GM18870 (cell line): Measurements from ENCODE around the gene DNLZ.

ENCODE experiments used
- ATAC-seq: cut with Tn5 transposase; IDR thresholded peaks from one replicate; pipeline ENCODE4 v1.9.1; 2021; ENCODE audit warnings: moderate library complexity; ENCODE audit not compliant: unreplicated experiment

DNLZ gene

DNA sequence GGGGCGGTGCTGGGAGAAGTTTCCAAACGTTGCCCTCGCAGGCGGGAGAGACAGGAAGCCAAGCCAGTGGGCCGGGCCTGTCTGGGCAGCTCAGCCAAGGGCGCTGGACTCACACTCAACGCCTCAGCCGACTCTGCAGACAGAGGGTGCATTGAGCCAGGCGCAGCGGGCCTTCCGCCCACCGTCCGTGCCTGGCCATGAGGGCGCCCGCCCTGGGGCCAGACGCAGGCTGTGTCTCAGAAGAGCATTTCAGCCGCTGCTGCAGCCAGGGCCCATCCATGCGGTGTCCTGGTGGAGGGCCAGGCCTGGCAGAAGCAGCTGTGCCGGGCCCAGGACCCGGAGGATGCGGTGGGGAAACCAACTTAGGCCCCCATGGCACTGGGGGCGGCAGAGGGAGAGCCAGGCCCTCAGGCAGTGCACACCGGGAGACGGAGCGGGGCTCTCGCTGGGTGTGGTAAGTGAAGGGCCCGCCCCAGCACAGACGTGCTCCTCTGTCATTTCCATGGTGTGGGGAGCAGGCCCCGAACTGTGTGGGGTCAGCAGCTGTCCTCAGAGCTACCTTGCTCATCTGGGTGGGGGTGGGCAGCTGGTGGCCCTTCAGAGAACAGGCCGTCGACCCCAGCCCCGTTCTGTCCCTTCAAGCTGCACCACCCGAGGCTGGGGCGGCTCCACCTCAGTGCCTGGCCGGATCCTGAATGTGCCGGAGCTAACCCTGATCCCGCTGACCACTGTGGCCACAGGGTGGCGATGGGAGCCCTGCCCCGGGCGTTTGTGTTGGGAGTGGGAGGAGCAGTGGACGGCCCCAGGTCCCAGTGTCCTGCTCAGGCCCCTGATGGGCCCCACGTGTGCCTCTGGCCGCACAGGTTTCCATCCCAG is 18.0 kb downstream of the DNLZ start:
- ATAC-seq = no peak

DNA sequence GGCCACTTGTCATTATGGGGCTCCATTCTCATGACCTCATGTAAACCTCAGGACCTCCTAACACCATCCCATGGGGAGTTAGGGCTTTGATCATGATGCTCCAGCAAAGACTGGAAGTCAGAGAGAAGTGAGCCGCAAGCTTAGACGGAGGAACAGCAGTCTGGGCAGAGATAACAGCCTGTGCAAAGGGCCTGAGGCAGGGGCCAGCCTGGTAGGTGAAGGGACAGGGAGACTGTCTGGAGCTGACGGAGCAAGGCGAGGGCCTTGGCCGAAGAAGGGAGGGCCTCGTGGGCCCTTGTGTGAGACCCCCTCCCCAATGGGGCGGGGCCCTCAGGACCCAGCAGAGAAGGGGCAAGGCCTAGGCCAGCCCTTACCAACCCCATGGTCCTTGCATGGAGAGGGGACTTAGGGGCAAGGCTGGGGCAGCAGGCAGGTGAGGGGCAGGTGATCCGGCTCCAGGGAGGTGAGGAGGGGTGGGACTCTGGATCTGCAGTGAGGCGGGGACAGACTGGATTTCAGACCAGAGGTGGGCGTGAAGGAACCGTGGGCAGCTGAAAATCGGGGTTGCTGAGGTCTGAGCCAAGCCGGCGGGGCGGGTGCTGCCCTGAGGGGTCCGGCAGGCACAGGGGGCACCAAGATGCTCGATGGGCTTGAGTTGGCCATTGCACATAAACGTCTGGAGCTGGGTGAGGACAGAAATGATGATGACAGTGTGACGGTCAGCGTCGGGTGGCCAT is 18.8 kb downstream of the DNLZ start:
- ATAC-seq = no peak

DNA sequence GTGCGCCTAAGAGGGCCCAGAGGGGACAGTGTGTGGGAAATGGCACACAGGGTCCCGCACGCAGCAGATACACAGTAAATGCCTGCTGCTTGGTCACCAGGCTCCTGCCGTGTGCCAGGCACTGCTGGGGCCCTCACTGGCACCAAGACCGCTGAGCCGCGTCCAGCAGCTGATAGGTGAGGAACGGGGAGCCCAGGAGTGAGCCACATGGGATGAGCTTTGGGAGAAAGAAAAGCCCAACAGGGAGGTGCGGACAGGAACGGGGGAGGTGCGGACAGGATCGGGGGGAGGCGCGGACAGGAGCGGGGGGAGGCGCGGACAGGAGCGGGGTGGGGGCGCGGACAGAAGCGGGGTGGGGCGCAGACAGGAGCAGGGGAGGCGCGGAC is 19.7 kb downstream of the DNLZ start:
- ATAC-seq = no peak

DNA sequence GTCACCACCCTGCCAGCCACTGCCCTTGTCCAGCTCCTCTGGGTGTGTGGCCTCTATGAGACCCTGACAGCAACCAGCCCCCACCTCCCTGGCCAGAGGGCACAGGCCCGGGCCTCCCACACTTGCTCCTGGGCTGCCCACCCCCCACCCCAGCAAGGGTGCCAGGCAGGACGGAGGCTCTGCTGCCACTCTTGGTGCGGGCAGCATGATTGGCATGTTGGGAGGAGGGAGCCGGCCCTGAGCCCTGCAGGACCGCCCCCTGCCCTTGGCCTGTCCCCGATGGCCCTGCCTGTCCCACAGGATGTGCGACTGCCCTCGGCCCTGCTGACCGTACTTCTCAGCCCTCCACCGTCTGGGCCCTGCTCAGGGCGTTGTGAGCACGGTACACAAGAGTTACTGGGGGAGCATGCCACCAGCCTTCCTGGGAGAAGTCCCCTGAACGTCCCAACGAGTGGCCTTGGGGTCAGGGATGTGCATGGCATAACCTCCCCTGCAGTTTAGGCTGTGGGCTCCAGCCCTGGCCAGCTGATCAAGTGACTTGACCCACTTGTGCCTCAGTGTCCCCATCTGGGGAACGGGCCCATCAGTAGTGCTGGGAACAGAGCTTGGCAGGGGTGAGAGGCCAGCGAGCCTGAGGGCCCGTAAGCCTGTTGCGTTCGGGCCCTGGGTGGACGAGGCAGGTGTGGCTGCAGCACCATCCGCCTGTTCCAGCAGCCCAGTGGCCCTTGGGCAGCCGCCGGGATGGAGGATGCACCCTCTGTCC is 20.2 kb downstream of the DNLZ start:
- no peak for ATAC-seq

DNA sequence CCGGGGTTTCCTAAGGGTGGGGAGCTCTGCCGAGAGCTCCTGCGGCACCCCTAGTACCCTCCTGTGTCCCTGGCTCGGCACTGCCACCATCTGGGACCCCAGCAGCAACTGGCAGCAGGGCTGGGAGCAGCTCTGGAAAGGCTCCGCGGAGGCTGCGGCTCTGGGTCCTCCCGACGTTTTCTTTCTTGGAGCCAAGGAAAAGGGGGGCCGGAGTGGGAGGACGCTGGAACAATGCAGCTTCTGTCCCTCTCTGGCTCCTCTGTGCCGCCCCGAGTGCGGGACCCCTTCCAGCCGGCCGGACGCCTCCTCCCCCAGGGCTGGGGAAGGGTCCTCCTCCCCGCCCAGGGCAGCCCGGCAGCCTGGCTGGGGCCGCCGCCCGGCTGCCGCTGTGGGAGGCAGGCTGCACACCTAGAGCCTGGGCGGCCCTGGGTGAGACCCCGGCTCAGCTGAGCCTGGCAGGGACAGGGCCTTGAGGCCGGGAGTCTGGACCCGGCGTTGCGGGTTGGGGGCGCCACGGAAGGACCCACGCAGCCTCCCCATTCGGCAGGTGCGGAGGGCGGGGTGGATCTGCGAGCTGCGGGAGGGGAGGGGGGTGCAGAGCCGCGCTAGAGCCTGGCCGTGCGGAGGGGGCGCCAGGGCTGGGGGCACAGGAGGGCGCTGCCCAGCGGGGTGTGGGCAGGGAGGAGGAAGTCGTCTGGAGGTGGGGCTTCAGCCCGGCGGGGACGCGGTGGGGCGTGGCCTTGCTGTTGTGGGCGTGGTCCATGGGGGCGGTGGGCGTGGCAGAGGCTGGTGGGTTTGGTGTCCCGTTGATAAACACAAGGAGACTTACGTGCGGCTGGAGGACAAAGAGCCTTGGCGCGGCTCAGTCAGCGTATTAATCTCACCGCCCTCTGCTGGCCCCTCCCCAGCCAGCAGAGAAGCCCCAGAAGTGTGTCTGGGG is 21.1 kb downstream of the DNLZ start:
- no peak for ATAC-seq

DNA sequence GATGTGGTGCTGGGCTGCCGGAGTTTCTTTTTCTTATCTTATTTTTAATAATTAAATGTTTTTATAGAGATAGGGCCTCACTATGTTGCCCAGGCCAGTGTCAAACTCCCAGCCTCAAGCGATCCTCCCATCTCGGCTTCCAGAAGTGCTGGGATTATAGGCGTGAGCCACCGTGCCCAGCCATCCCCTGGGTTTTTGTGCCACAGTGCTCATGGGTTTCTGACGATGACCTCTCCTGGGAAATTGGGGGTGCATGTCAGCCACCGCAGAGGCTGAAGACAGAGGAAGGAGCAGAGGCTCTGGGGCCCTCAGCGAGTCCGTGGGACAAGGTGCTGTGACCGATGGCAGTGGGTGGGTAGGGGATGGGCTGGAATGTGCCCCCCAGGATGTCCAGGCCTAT is 21.8 kb downstream of the DNLZ start:
- ATAC-seq = no peak

DNA sequence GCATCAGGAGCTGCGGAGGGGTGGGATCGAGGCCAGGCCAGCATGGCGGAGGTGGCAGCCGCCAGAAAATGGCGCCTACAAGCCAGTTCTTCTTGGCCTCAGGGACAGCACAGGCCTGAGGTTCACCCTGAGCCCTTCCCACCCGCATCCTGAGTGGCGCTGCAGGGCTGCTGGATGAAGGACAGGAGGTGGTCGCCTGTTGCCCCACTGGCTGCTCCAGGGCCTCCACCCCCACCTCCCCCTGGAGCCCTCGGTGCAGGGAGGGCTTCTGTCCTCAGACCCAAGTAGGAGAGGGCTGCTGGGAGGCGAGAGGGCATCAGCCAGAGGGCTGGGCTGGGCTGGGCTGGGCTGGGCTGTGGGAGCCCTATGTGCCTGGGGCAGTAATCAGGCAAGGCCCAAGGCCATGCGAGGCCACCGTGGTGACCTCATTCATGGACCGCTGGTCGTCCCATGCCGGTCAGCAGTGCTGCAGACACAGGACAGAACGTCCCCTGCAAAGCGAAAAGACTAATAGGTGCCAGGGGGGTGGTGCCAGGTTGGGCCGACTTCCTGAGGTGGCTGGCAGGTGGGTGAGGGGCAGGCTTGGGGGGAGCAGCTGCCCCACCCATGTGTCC is 22.4 kb downstream of the DNLZ start:
- ATAC-seq = no peak

DNA sequence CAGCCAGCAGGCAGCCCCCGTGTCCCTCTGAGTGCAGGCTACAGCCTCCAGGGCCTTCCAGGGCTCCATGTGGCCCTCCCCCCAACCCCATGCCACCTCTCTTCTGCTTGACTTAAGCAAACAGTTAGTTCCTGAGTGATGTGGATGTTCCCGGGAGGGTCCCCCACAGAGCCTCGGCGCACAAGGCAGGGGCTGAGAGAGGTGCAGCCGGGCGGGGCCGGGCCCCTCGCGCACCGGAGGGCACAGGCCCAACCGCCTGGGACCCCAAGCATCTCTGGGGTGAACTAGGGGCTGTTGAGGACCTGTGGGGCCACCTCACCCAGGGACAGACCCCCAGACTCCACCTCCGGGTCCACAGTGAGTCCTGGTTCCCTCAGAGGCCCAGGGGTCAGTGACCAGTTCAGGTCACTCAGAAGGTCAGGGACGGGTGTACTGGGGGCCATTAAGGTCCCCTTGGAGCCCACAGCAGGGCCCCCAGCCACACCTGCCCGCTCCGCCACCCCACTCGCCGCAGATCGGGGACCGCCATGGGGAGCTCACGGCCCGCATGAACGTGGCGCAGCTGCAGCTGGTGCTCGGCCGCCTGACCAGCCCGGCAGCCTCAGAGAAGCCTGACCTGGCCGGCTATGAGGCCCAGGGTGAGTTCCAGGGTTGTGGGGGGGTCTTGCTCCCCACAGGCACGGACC is 23.0 kb downstream of the DNLZ start:
- ATAC-seq = no peak

DNA sequence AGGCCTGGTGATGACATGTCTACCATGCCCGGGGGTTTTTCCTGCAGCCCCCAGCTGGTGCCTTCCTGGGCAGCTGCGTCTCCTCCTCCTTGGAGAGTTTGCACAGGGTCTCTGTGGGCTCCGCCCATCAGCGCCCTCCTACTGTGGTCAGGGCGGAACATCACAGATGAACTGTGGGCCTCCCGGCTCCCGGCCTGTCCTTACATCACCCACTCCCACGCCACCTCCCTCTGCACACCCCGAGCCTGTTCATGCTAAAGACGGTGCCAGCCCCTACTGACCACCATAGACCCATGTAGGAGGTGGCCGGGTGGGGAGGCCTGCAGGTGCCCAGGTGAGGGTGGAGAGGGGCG is 23.6 kb downstream of the DNLZ start:
- no peak for ATAC-seq

DNA sequence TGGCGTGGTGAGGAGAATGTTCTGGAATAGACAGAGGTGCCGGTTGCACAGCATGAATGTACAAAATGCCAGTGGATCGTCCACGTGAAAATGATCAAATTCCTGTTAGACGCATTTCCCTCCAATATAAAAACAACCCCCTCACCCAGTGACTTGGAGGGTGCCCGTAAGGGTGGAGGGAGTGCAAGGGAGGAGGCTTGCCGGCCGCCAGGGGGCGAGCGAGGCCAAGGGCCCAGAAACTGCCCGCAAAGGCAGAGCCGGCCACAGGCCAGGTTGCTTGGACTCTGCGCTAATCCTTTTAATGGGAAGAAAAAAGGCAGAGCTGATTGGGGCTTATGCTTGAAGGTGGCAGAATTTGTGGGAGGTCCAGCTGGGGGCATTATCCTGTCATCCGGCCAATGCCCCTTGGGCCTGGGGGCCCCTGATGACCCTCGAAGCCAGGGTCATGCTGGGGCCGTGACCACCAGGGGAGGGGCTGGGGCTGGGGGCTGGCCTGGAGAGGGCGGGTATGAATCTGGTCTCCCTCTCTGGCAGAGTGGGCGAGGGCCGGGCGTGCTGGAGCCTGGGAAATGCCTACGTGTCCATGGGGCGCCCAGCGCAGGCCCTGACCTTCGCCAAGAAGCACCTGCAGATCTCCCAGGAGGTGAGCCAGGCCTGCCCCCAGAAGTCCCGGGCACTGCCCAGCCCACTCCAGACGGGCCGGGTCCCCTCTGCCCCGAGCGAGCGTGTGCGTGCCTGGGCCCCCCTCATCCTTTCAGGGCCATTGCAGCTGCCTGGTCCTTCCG is 24.2 kb downstream of the DNLZ start:
- no peak for ATAC-seq

DNA sequence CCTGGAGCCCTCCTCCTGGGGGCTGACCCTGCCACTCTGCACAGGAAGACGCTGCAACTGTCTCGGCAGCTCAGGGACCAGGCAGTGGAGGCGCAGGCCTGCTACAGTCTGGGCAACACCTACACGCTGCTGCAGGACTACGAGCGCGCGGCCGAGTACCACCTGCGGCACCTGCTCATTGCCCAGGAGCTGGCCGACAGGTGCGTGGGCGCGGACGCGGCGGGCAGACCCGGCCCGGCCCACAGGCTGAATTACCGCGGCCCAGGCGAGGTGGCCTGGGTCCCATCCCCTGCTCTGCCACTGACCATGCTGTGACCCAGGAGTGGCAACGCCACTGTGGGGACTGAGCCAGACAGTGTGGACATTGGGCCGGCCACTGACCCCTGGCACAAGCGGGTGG is 25.0 kb downstream of the DNLZ start:
- no peak for ATAC-seq

DNA sequence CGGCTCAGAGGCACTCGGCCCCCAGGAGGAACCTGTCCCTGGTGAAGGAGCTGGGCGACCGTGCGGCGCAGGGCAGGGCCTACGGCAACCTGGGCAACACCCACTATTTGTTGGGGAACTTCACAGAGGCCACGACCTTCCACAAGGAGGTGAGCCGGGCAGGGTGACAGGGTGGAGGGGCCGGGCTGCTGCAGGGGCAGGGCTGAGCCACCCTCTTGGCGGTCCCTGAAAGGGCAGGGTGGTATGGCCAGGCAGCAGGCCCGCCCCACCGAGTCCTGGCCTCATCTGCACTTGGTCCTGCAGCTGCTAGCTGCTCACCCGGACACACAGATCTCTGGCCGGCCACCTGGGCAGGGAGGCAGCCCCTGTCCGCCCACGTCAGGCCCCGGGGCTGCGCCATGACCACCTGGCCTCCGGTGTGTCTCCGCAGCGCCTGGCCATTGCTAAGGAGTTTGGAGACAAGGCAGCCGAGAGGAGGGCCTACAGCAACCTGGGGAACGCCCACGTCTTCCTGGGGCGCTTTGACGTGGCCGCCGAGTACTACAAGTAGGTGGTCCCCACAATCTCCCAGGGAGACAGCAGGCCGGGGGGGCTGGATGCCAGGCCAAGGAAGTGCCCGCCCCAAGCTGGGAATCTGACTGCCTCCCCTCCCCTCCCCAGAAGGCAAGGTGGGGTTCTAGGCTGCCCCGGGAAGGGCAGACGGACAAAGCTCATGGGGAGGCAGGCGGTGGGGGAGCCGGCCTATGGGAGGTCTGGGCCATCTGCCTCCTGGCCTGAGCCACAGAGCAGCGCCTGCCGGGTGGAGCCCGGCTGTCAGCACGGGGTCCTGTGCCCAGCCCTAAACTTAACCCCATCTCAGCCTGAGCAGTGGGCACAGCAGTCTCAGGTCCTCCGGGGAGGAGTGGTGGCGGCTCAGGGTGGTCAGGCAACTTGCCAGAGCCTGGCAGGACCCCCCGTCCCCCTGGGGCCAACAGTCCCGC is 25.8 kb downstream of the DNLZ start:
- ATAC-seq = no peak

DNA sequence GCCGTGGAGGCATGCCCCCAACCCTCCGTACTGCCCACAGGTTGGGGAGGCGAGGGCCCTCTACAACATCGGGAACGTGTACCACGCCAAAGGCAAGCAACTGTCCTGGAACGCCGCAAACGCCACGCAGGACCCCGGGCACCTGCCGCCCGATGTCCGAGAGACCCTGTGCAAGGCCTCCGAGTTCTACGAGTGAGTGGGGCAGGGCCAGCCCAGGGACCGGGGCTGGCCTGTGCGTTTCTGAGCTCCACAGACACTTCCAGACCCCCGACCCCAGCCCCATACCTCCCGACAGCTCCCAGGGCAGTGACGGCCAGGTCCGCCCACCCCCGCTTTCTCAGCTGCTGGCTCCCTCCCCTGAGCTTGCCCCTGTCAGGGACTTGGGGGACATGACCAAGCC is 26.7 kb downstream of the DNLZ start:
- ATAC-seq = no peak

DNA sequence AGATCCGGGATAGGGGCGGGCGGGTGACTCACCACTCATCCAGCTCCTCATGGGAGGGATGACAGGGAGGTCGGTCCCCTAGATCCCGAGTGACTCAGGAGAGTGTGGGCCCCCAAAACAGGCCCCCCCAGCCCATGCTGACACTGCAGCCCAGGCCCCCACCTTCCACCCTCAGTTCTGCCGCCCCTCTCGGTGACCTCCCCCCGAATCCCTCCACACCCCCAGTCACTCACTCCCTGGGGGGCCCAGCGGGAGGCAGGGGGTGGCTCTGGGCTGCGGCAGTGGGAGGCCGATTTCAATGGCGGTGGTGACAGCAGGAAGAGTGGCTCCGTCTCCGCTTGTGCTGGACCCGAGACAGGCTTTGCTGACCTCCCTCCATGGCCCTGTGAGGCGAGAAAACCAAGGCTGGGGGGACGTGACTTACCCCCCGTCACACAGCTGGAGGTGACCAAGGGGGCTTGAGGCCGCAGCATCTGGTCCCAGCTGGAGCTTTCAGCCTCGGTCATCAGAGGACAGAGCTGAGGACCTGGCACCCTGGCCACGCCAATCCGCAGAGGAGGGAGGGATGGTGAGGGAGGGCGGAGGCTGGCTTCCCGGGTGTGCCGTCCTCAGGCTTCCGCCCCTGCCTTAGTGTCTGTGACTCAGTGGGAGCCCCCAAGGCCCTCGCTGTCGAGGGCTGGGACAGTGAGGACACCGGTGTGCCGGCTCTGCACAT is 27.2 kb downstream of the DNLZ start:
- ATAC-seq = no peak

DNA sequence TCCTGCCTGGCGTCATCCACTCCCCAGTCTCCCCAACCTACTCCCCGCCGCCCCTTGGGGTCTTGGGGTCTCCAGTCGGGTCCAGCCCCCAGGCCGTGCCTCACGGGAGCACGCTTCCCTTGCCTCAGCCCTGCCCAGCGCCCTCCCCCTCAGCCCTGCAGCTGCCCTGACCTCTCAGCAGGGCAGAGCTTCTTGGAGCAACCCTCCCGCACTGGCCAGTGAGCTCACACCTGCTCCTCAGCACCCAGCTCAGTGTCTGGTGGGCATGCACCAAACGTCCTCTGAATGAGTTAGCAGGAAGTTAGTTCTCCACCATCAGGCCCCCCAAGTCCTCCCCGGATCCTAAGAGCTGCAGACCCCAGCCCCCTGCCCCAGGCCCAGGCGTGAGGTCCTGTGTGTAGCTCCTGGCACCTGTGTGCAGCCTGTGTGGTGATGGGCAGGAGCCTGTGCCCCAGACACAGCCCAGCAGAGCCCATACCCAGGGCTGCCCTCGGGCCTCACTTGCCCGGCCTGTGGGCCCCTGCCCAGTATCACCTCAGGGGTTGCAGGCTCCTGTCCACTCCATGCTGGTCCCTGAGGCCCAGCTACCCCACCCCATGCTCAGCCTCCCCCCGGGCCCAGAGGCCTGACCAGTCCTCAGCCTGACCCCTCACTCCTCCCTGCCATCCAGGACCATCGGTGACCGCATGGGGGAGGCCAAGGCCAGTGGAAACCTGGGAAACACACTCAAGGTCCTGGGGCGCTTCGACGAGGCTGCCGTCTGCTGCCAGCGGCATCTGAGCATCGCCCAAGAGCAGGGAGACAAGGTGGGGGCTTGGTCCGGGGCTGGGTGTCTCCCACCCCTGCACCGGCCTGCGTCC is 28.0 kb downstream of the DNLZ start:
- no peak for ATAC-seq

DNA sequence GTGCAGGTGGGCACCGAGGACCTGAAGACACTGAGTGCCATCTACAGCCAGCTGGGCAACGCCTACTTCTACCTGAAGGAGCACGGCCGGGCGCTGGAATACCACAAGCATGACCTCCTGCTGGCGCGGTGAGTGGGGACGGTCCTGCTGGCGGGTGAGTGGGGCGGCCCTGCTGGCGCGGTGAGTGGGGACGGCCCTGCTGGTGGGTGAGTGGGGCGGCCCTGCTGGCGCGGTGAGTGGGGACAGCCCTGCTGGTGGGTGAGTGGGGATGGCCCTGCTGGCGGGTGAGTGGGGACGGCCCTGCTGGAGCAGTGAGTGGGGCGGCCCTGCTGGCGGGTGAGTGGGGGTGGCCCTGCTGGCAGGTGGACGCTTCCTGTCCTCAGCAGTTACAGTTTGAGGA is 29.0 kb downstream of the DNLZ start:
- ATAC-seq = no peak
